ENCODE measurements around the gene PKNOX2.

The PKNOX2 gene

DNA sequence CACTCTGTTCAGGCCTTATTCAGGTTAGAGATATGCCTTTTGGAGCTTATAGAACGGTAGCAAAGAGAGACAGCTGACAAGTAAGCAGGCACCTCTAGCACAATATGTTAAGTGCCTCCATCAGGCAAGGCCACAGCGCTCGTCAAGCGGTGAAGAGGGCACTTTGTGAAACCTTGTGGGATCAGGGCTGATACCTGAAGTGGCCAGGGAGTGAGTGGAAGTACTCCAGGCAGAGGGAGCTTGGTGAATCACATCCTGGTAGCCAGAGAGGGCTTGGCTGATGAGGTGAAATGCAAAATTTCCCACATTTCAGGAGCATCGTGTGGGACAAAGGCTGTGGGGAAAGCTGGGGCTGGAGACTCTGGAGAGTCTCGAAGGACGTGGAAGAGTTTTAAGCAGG lies 87.4 kb downstream of the PKNOX2 start:
- Histone ChIP-seq H2AFZ (ENCODE audit: low read depth, low read length) (no peak overlapping the region), H3K36me3 (replicated peaks; ENCODE audit: low read depth, low read length) (no peaks in the 10 kb centered on the region), H3K4me1 (ENCODE audit: low read length) (no peaks in the 10 kb centered on the region), H3K27ac (ENCODE audit: low read length) (no peak overlapping the region), H4K20me1 (ENCODE audit: insufficient read depth, low read length) (no peaks in the 10 kb centered on the region), H3K27me3 (ENCODE audit: low read depth, low read length) (no peaks in the 10 kb centered on the region), H3K9me3 (ENCODE audit: insufficient read depth, low read length) (no peaks in the 10 kb centered on the region), H3K4me2 (ENCODE audit: low read length) (no peak overlapping the region), H3K79me2 (ENCODE audit: low read length) (no peaks in the 10 kb centered on the region), H3K9ac (ENCODE audit: low read length) (no peak overlapping the region), H3K4me3 (ENCODE audit: low read length) (no peak overlapping the region)
- TF ChIP-seq EZH2phosphoT487 (IDR thresholded peaks at IDR 0.05; ENCODE audit: low read depth) (no peak), CTCF (IDR thresholded peaks at IDR 0.05; ENCODE audit: low read depth, low read length) (no peak)

DNA sequence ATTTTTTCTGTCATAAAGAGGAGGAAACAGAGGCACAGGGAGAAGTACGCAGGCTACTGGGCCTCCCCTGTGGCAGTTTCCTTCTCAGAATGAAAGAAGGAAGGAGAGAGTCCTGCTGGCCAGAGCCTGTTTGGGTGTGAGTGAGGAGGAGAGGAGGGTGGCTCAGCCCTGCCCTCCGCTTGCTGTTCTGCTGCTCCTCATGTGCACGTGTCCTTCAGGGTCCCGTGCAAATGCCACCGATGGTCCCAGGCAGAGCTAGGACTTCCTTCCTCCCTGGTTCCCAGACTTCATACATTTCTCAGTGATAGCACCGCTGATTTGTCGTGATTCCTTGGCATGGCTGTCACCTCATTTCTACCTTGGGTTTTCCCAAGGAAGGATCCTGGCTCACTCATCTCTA lies 88.7 kb downstream of the PKNOX2 start:
- no peaks in the 10 kb centered on the region for H4K20me1 ChIP-seq (ENCODE audit: insufficient read depth, low read length)
- H3K9me3 ChIP-seq (ENCODE audit: insufficient read depth, low read length): no peaks in the 10 kb centered on the region
- no peaks in the 10 kb centered on the region for H3K4me1 ChIP-seq (ENCODE audit: low read length)
- TF ChIP-seq CTCF (IDR thresholded peaks at IDR 0.05; ENCODE audit: low read depth, low read length) (no peak), EZH2phosphoT487 (IDR thresholded peaks at IDR 0.05; ENCODE audit: low read depth) (no peak)
- no peak overlapping the region for H2AFZ ChIP-seq (ENCODE audit: low read depth, low read length)
- no peaks in the 10 kb centered on the region for H3K79me2 ChIP-seq (ENCODE audit: low read length)
- H3K27ac ChIP-seq (ENCODE audit: low read length): no peak overlapping the region
- H3K4me2 ChIP-seq (ENCODE audit: low read length): no peak overlapping the region
- H3K36me3 ChIP-seq (replicated peaks; ENCODE audit: low read depth, low read length): no peaks in the 10 kb centered on the region
- H3K27me3 ChIP-seq (ENCODE audit: low read depth, low read length): no peaks in the 10 kb centered on the region
- no peak overlapping the region for H3K9ac ChIP-seq (ENCODE audit: low read length)
- no peak overlapping the region for H3K4me3 ChIP-seq (ENCODE audit: low read length)

DNA sequence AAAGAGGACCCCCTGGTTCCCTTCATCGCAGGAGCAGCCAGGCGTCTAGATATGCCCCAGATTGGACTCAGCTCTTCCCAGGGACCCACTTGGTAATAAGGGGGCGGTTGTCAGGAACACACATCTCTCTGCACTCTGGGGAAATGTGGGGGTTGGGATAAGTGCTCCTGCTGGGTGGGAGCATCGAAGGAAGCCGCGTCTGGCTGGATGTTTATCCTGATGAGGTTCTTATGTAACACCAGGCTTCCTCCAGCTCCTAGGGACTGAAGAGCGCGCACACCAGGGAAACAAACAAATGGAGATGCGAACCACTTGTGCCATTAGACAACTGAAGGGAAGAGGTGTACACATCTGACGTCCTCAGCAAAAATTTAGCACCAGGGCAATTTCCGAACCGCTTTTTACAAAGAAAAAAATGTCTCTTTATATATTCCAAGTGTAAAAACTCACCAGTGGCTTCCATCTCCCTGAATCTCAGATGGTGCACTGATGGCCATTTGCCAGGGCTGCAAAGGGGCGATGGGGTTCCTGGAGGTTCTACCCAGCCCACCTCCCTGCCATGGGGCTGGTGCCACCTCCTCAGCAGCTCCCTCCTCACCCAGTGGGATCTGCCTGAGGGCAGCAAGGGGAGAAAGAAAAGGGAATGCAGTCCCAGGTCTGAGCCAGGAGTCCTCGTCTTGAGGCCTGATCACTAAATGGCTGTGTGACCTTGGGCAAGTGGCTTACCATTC lies 89.4 kb downstream of the PKNOX2 start:
- Histone ChIP-seq H3K27ac (ENCODE audit: low read length) (no peak overlapping the region), H4K20me1 (ENCODE audit: insufficient read depth, low read length) (no peaks in the 10 kb centered on the region)
- TF ChIP-seq EZH2phosphoT487 (IDR thresholded peaks at IDR 0.05; ENCODE audit: low read depth) (no peak), CTCF (IDR thresholded peaks at IDR 0.05; ENCODE audit: low read depth, low read length) (no peak)

GRCh38 chr11:125256541-125257189 lies 92.1 kb downstream of the PKNOX2 start:
- no peaks in the 10 kb centered on the region for H3K4me1 ChIP-seq (ENCODE audit: low read length)
- H3K36me3 ChIP-seq (replicated peaks; ENCODE audit: low read depth, low read length): no peaks in the 10 kb centered on the region
- no peak overlapping the region for H3K4me3 ChIP-seq (ENCODE audit: low read length)
- H3K27me3 ChIP-seq (ENCODE audit: low read depth, low read length): no peaks in the 10 kb centered on the region
- no peak overlapping the region for H3K4me2 ChIP-seq (ENCODE audit: low read length)
- no peaks in the 10 kb centered on the region for H3K79me2 ChIP-seq (ENCODE audit: low read length)
- no peaks in the 10 kb centered on the region for H3K9me3 ChIP-seq (ENCODE audit: insufficient read depth, low read length)
- TF ChIP-seq EZH2phosphoT487 (IDR thresholded peaks at IDR 0.05; ENCODE audit: low read depth) (no peak), CTCF (IDR thresholded peaks at IDR 0.05; ENCODE audit: low read depth, low read length) (no peak)
- no peaks in the 10 kb centered on the region for H4K20me1 ChIP-seq (ENCODE audit: insufficient read depth, low read length)
- no peak overlapping the region for H3K9ac ChIP-seq (ENCODE audit: low read length)
- no peak overlapping the region for H3K27ac ChIP-seq (ENCODE audit: low read length)
- 0 out of 2 replicates have a peak overlapping the region, but pooled peaks have one; percentile 63 for H2AFZ ChIP-seq (ENCODE audit: low read depth, low read length)

More for the DNA sequence above, 89.4 kb downstream of the PKNOX2 start:
- Histone ChIP-seq H2AFZ (ENCODE audit: low read depth, low read length) (no peak overlapping the region), H3K9me3 (ENCODE audit: insufficient read depth, low read length) (no peaks in the 10 kb centered on the region), H3K4me1 (ENCODE audit: low read length) (no peaks in the 10 kb centered on the region), H3K9ac (ENCODE audit: low read length) (no peak overlapping the region), H3K36me3 (replicated peaks; ENCODE audit: low read depth, low read length) (no peaks in the 10 kb centered on the region), H3K79me2 (ENCODE audit: low read length) (no peaks in the 10 kb centered on the region), H3K27me3 (ENCODE audit: low read depth, low read length) (no peaks in the 10 kb centered on the region), H3K4me2 (ENCODE audit: low read length) (no peak overlapping the region), H3K4me3 (ENCODE audit: low read length) (no peak overlapping the region)
